ENCODE results near the gene FBXW7. TPM values are rescaled to one million over a fixed set of nuclear protein-coding genes. Genes with fewer than 3 reads are reported as not detected.

Gene FBXW7
- total and polyA plus RNA-seq, 4 experiments from 2014 or later = 36.2 to 148 (median 92.9) TPM

GRCh38 chr4:152531479-152531878 lies 4.4 kb downstream of the FBXW7 start:
- Mint-ChIP-seq H3K4me3 (peak overlapping the region in 3 of 8 donors; percentile 13 to 50 (median 21)), H3K36me3 (peaks cover 22 to 36% of the 10 kb centered on the region in 2 donors), H3K27me3 (no peaks in the 10 kb centered on the region), H3K4me1 (peaks cover 35 to 62% (median 48%) of the 10 kb centered on the region in 4 donors), H3K9me3 (peaks cover 0 to 2% (median 0%) of the 10 kb centered on the region in 8 donors), H3K27ac (peak overlapping the region in 1 of 7 donors; percentile 1)
- no peaks in the 10 kb centered on the region for H3K27me3 ChIP-seq (ENCODE audit: insufficient read depth, low read length)
- no peak overlapping the region for H3K4me3 ChIP-seq (ENCODE audit: low read length in 2 of 2)
- H3K4me1 ChIP-seq (ENCODE audit: insufficient read depth, low read length) = peaks cover 61% of the 10 kb centered on the region
- peaks cover 5% of the 10 kb centered on the region for H3K36me3 ChIP-seq (ENCODE audit: insufficient read depth, low read length)
- intact Hi-C loops (cut with micrococcal nuclease) = loop anchor here (10.0 kb wide), 1 partner anchor 427 kb away; no protein-coding TSS in a partner anchor
- no peak for DNase-seq
- H3K27ac ChIP-seq (ENCODE audit: low read depth, low read length) = no peak overlapping the region
- ChIA-PET CTCF (ENCODE audit: partially characterized antibody) (interaction anchor here (1.0 to 8.7 kb wide), 3 partner anchors 10 to 31 kb away, joined by 3 to 53 read pairs (median 4); no protein-coding TSS in a partner anchor), POLR2A (ENCODE audit: partially characterized antibody) (interaction anchor here (1.4 to 1.9 kb wide), 3 partner anchors 8 to 23 kb away, joined by 5 to 6 read pairs (median 6); no protein-coding TSS in a partner anchor)
- no peaks in the 10 kb centered on the region for H3K9me3 ChIP-seq (ENCODE audit: control insufficient read depth in 1 of 2, low read length in 2 of 2)

GRCh38 chr4:152530600-152530999 lies 5.3 kb downstream of the FBXW7 start:
- DNase-seq = no peak
- intact Hi-C loops (cut with micrococcal nuclease) = loop anchor here (10.0 kb wide), 1 partner anchor 426 kb away; no protein-coding TSS in a partner anchor
- H3K9me3 ChIP-seq (ENCODE audit: control insufficient read depth in 1 of 2, low read length in 2 of 2) = no peaks in the 10 kb centered on the region
- POLR2A ChIA-PET (ENCODE audit: partially characterized antibody) = interaction anchor here (1.2 to 1.9 kb wide), 3 partner anchors 9 to 23 kb away, joined by 4 to 6 read pairs (median 5); no protein-coding TSS in a partner anchor
- CTCF ChIA-PET (ENCODE audit: partially characterized antibody) = interaction anchor here (1.3 to 8.7 kb wide), 4 partner anchors 9 to 108 kb away, joined by 4 to 53 read pairs (median 4); no protein-coding TSS in a partner anchor
- H3K4me1 ChIP-seq (ENCODE audit: insufficient read depth, low read length) = peaks cover 68% of the 10 kb centered on the region
- peak overlapping the region in 1 of 7 donors; percentile 61 for H3K27ac Mint-ChIP-seq
- no peak overlapping the region for H3K4me3 ChIP-seq (ENCODE audit: low read length in 2 of 2)
- peak overlapping the region in 5 of 8 donors; percentile 13 to 50 (median 33) for H3K4me3 Mint-ChIP-seq
- no peaks in the 10 kb centered on the region for H3K9me3 Mint-ChIP-seq
- H3K27ac ChIP-seq (ENCODE audit: low read depth, low read length) = no peak overlapping the region
- H3K36me3 ChIP-seq (ENCODE audit: insufficient read depth, low read length) = peaks cover 5% of the 10 kb centered on the region
- no peaks in the 10 kb centered on the region for H3K27me3 ChIP-seq (ENCODE audit: insufficient read depth, low read length)
- H3K36me3 Mint-ChIP-seq = peaks cover 22 to 29% of the 10 kb centered on the region in 2 donors
- peaks cover 40 to 66% (median 52%) of the 10 kb centered on the region in 4 donors for H3K4me1 Mint-ChIP-seq
- no peaks in the 10 kb centered on the region for H3K27me3 Mint-ChIP-seq

GRCh38 chr4:152529880-152530279 lies 6.0 kb downstream of the FBXW7 start:
- no peaks in the 10 kb centered on the region for H3K9me3 Mint-ChIP-seq
- no peak overlapping the region for H3K4me3 Mint-ChIP-seq
- H3K4me3 ChIP-seq (ENCODE audit: low read length in 2 of 2) = no peak overlapping the region
- DNase-seq = no peak
- peaks cover 75% of the 10 kb centered on the region for H3K4me1 ChIP-seq (ENCODE audit: insufficient read depth, low read length)
- POLR2A ChIA-PET (ENCODE audit: partially characterized antibody) = interaction anchor here (1.2 kb wide), 2 partner anchors 24 to 150 kb away, joined by 3 to 4 read pairs; partner anchors contain the start of gene TMEM154
- H3K4me1 Mint-ChIP-seq = peaks cover 44 to 71% (median 57%) of the 10 kb centered on the region in 4 donors
- no peak overlapping the region for H3K27ac ChIP-seq (ENCODE audit: low read depth, low read length)
- no peak overlapping the region for H3K27ac Mint-ChIP-seq
- H3K36me3 Mint-ChIP-seq = peaks cover 22 to 28% of the 10 kb centered on the region in 2 donors
- H3K27me3 Mint-ChIP-seq = no peaks in the 10 kb centered on the region
- CTCF ChIA-PET (ENCODE audit: partially characterized antibody) = interaction anchor here (1.3 to 1.6 kb wide), 2 partner anchors 8 to 108 kb away, joined by 4 read pairs; no protein-coding TSS in a partner anchor
- peaks cover 5% of the 10 kb centered on the region for H3K36me3 ChIP-seq (ENCODE audit: insufficient read depth, low read length)
- H3K27me3 ChIP-seq (ENCODE audit: insufficient read depth, low read length) = no peaks in the 10 kb centered on the region
- intact Hi-C loops (cut with micrococcal nuclease) = loop anchor here (10.0 kb wide), 1 partner anchor 425 kb away; no protein-coding TSS in a partner anchor
- no peaks in the 10 kb centered on the region for H3K9me3 ChIP-seq (ENCODE audit: control insufficient read depth in 1 of 2, low read length in 2 of 2)

DNA sequence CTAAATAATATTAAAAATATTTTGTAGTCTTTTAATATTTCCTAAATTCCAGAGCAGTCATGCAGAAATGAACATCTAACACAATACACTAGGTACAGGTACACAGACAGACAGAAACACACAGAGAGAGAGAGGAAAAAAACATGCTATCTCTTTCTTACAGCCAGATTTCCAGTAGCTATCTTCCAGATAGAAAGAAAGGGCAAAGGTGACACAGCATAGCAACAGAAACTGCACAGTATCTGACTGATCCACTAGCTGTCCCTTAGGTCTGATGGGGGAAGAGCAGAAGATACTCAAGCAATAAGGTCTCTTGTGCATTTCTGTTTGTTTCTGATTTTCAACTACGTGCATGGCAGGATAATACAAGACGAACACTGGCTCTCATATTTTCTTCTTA lies 7.8 kb downstream of the FBXW7 start:
- H3K27ac ChIP-seq (ENCODE audit: low read depth, low read length) = no peak overlapping the region
- Mint-ChIP-seq H3K4me3 (peak overlapping the region in 1 of 8 donors; percentile 69), H3K4me1 (peaks cover 52 to 73% (median 64%) of the 10 kb centered on the region in 4 donors), H3K9me3 (no peaks in the 10 kb centered on the region), H3K27ac (peak overlapping the region in 2 of 7 donors; percentile 55 to 81), H3K27me3 (no peaks in the 10 kb centered on the region), H3K36me3 (peaks cover 19 to 22% of the 10 kb centered on the region in 2 donors)
- H3K4me1 ChIP-seq (ENCODE audit: insufficient read depth, low read length) = peaks cover 79% of the 10 kb centered on the region
- intact Hi-C loops (cut with micrococcal nuclease) = no loop called here
- no peak overlapping the region for H3K4me3 ChIP-seq (ENCODE audit: low read length in 2 of 2)
- H3K27me3 ChIP-seq (ENCODE audit: insufficient read depth, low read length) = no peaks in the 10 kb centered on the region
- H3K9me3 ChIP-seq (ENCODE audit: control insufficient read depth in 1 of 2, low read length in 2 of 2) = no peaks in the 10 kb centered on the region
- DNase-seq = no peak
- peaks cover 5% of the 10 kb centered on the region for H3K36me3 ChIP-seq (ENCODE audit: insufficient read depth, low read length)
- ChIA-PET CTCF (ENCODE audit: partially characterized antibody) (interaction anchor here (1.8 kb wide), 1 partner anchor 112 kb away, joined by 4 read pairs; no protein-coding TSS in a partner anchor), POLR2A (ENCODE audit: partially characterized antibody) (interaction anchor here (1.0 kb wide), 1 partner anchor 8 kb away, joined by 3 read pairs; the partner anchor contains the start of gene FBXW7)

DNA sequence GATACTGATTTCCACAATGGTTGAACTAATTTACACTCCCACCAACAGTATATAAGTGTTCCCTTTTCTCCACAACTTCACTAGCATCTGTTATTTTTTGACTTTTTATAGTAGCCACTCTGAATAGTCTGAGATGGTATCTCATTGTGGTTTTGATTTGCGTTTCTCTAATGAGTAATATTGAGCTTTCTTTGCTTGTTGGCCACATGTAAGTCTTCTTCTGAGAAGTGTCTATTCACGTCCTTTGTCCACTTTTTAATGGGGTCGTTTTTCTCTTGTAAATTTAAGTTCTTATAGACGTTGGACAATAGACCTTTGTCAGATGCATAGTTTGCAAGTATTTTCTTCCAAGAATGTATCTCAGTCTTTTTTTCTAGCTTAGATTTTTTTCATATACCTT lies 10.0 kb downstream of the FBXW7 start:
- Mint-ChIP-seq H3K4me3 (peak overlapping the region in 1 of 8 donors; percentile 7), H3K9me3 (peaks cover 0 to 2% (median 0%) of the 10 kb centered on the region in 8 donors), H3K27me3 (no peaks in the 10 kb centered on the region), H3K36me3 (peaks cover 17 to 20% of the 10 kb centered on the region in 2 donors), H3K4me1 (peaks cover 53 to 75% (median 64%) of the 10 kb centered on the region in 4 donors), H3K27ac (no peak overlapping the region)
- Histone ChIP-seq H3K27me3 (ENCODE audit: insufficient read depth, low read length) (no peaks in the 10 kb centered on the region), H3K27ac (ENCODE audit: low read depth, low read length) (no peak overlapping the region), H3K9me3 (ENCODE audit: control insufficient read depth in 1 of 2, low read length in 2 of 2) (no peaks in the 10 kb centered on the region), H3K36me3 (ENCODE audit: insufficient read depth, low read length) (peaks cover 5% of the 10 kb centered on the region), H3K4me3 (ENCODE audit: low read length in 2 of 2) (no peak overlapping the region), H3K4me1 (ENCODE audit: insufficient read depth, low read length) (peaks cover 74% of the 10 kb centered on the region)
- POLR2A ChIA-PET (ENCODE audit: partially characterized antibody) = interaction anchor here (1.0 to 3.6 kb wide), 2 partner anchors 10 to 154 kb away, joined by 3 to 41 read pairs; partner anchors contain the start of genes FBXW7 and TMEM154
- no peak for DNase-seq
- intact Hi-C loops (cut with micrococcal nuclease) = loop anchor here (2.0 kb wide), 1 partner anchor 15 kb away; no protein-coding TSS in a partner anchor
- CTCF ChIA-PET (ENCODE audit: partially characterized antibody) = interaction anchor here (0.7 kb wide), 1 partner anchor 25 kb away, joined by 3 read pairs; no protein-coding TSS in a partner anchor

GRCh38 chr4:152524427-152524826 lies 11.5 kb downstream of the FBXW7 start:
- ChIA-PET POLR2A (ENCODE audit: partially characterized antibody) (interaction anchor here (3.6 kb wide), 1 partner anchor 12 kb away, joined by 41 read pairs; the partner anchor contains the start of gene FBXW7), CTCF (ENCODE audit: partially characterized antibody) (interaction anchor here (0.9 to 1.6 kb wide), 2 partner anchors 22 to 23 kb away, joined by 3 to 10 read pairs; no protein-coding TSS in a partner anchor)
- H3K4me1 ChIP-seq (ENCODE audit: insufficient read depth, low read length) = peaks cover 63% of the 10 kb centered on the region
- H3K36me3 ChIP-seq (ENCODE audit: insufficient read depth, low read length) = no peaks in the 10 kb centered on the region
- Mint-ChIP-seq H3K27me3 (no peaks in the 10 kb centered on the region), H3K4me1 (peaks cover 57 to 76% (median 67%) of the 10 kb centered on the region in 4 donors), H3K4me3 (peak overlapping the region in 7 of 8 donors; percentile 14 to 71 (median 57)), H3K36me3 (peaks cover 23% of the 10 kb centered on the region in 2 donors), H3K27ac (peak overlapping the region in 4 of 7 donors; percentile 10 to 73 (median 58)), H3K9me3 (peaks cover 0 to 2% (median 0%) of the 10 kb centered on the region in 8 donors)
- H3K27me3 ChIP-seq (ENCODE audit: insufficient read depth, low read length) = no peaks in the 10 kb centered on the region
- no peak overlapping the region for H3K4me3 ChIP-seq (ENCODE audit: low read length in 2 of 2)
- intact Hi-C loops (cut with micrococcal nuclease) = loop anchor here (2.0 kb wide), 1 partner anchor 14 kb away; no protein-coding TSS in a partner anchor
- no peaks in the 10 kb centered on the region for H3K9me3 ChIP-seq (ENCODE audit: control insufficient read depth in 1 of 2, low read length in 2 of 2)
- H3K27ac ChIP-seq (ENCODE audit: low read depth, low read length) = no peak overlapping the region
- DNase-seq = no peak

All from CD4-positive, alpha-beta memory T cell (primary cell).